ENCODE measurements around the gene LRRC14B.

DNA sequence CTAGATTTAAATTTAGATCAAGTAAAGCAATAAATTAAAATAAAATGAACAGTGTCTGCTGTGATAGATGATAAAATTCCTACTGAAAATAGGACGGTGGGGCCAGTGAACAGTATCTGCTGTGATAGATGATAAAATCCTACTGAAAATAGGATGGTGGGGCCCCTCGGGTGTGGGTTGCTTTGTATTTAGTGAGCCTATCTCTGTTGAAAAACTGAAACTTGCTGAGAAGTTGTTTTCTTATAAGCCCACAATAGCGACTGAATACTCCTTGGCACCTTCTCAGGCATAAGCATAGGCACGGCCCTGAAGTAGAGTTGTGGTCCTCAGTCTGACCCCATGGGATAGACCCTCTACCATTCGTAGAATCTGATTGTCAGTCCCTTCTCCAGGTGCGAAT, 32.5 kb downstream of the LRRC14B start:
- TF ChIP-seq, protein P1, sequence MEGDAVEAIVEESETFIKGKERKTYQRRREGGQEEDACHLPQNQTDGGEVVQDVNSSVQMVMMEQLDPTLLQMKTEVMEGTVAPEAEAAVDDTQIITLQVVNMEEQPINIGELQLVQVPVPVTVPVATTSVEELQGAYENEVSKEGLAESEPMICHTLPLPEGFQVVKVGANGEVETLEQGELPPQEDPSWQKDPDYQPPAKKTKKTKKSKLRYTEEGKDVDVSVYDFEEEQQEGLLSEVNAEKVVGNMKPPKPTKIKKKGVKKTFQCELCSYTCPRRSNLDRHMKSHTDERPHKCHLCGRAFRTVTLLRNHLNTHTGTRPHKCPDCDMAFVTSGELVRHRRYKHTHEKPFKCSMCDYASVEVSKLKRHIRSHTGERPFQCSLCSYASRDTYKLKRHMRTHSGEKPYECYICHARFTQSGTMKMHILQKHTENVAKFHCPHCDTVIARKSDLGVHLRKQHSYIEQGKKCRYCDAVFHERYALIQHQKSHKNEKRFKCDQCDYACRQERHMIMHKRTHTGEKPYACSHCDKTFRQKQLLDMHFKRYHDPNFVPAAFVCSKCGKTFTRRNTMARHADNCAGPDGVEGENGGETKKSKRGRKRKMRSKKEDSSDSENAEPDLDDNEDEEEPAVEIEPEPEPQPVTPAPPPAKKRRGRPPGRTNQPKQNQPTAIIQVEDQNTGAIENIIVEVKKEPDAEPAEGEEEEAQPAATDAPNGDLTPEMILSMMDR (IDR thresholded peaks at IDR 0.05): no peak
- TF ChIP-seq POLR2A (IDR thresholded peaks at IDR 0.05): no peak

All from right lobe of liver (tissue), 4 donors.